ENCODE results near the gene GOLGA3.

Gene GOLGA3

GRCh38 chr12:132740652-132741051 lies 88.0 kb downstream of the GOLGA3 start:
- no peak overlapping the region for H3K27ac ChIP-seq (ENCODE audit: low read depth, low read length)
- no peak overlapping the region for H3K9ac ChIP-seq (ENCODE audit: low read length)
- H3K9me3 ChIP-seq (ENCODE audit: control insufficient read depth, insufficient read depth, low read depth, low read length) = no peaks in the 10 kb centered on the region
- H3K4me3 ChIP-seq (ENCODE audit: low read depth, low read length) = no peak overlapping the region
- no peaks in the 10 kb centered on the region for H3K4me1 ChIP-seq (ENCODE audit: control insufficient read depth, insufficient read depth, low read length)
- H3K27me3 ChIP-seq (ENCODE audit: control insufficient read depth, insufficient read depth, low read length) = no peaks in the 10 kb centered on the region
- H3K36me3 ChIP-seq (ENCODE audit: control insufficient read depth, insufficient read depth, low read length) = peaks cover 92% of the 10 kb centered on the region

GRCh38 chr12:132740313-132740646 lies 88.4 kb downstream of the GOLGA3 start:
- H3K9ac ChIP-seq (ENCODE audit: low read length) = no peak overlapping the region
- H3K4me1 ChIP-seq (ENCODE audit: control insufficient read depth, insufficient read depth, low read length) = no peaks in the 10 kb centered on the region
- H3K4me3 ChIP-seq (ENCODE audit: low read depth, low read length) = no peak overlapping the region
- peaks cover 92% of the 10 kb centered on the region for H3K36me3 ChIP-seq (ENCODE audit: control insufficient read depth, insufficient read depth, low read length)
- no peaks in the 10 kb centered on the region for H3K9me3 ChIP-seq (ENCODE audit: control insufficient read depth, insufficient read depth, low read depth, low read length)
- no peak overlapping the region for H3K27ac ChIP-seq (ENCODE audit: low read depth, low read length)
- H3K27me3 ChIP-seq (ENCODE audit: control insufficient read depth, insufficient read depth, low read length) = no peaks in the 10 kb centered on the region

GRCh38 chr12:132739600-132740312 lies 88.9 kb downstream of the GOLGA3 start:
- Histone ChIP-seq H3K36me3 (ENCODE audit: control insufficient read depth, insufficient read depth, low read length) (peaks cover 92% of the 10 kb centered on the region), H3K9ac (ENCODE audit: low read length) (no peak overlapping the region)

GRCh38 chr12:132736913-132737312 lies 91.8 kb downstream of the GOLGA3 start:
- Histone ChIP-seq H3K9me3 (ENCODE audit: control insufficient read depth, insufficient read depth, low read depth, low read length) (no peaks in the 10 kb centered on the region), H3K4me3 (ENCODE audit: low read depth, low read length) (no peak overlapping the region), H3K27ac (ENCODE audit: low read depth, low read length) (no peak overlapping the region), H3K4me1 (ENCODE audit: control insufficient read depth, insufficient read depth, low read length) (no peaks in the 10 kb centered on the region), H3K36me3 (ENCODE audit: control insufficient read depth, insufficient read depth, low read length) (peaks cover 94% of the 10 kb centered on the region), H3K9ac (ENCODE audit: low read length) (no peak overlapping the region), H3K27me3 (ENCODE audit: control insufficient read depth, insufficient read depth, low read length) (no peaks in the 10 kb centered on the region)

More at GRCh38 chr12:132739600-132740312, 88.9 kb downstream of the GOLGA3 start:
- no peak overlapping the region for H3K4me3 ChIP-seq (ENCODE audit: low read depth, low read length)
- no peak overlapping the region for H3K27ac ChIP-seq (ENCODE audit: low read depth, low read length)
- no peaks in the 10 kb centered on the region for H3K9me3 ChIP-seq (ENCODE audit: control insufficient read depth, insufficient read depth, low read depth, low read length)
- H3K27me3 ChIP-seq (ENCODE audit: control insufficient read depth, insufficient read depth, low read length) = no peaks in the 10 kb centered on the region
- no peaks in the 10 kb centered on the region for H3K4me1 ChIP-seq (ENCODE audit: control insufficient read depth, insufficient read depth, low read length)

GRCh38 chr12:132736378-132736777 lies 92.3 kb downstream of the GOLGA3 start:
- H3K9me3 ChIP-seq (ENCODE audit: control insufficient read depth, insufficient read depth, low read depth, low read length) = no peaks in the 10 kb centered on the region
- H3K36me3 ChIP-seq (ENCODE audit: control insufficient read depth, insufficient read depth, low read length) = peaks cover 94% of the 10 kb centered on the region
- no peak overlapping the region for H3K27ac ChIP-seq (ENCODE audit: low read depth, low read length)
- H3K27me3 ChIP-seq (ENCODE audit: control insufficient read depth, insufficient read depth, low read length) = no peaks in the 10 kb centered on the region
- no peak overlapping the region for H3K9ac ChIP-seq (ENCODE audit: low read length)
- no peaks in the 10 kb centered on the region for H3K4me1 ChIP-seq (ENCODE audit: control insufficient read depth, insufficient read depth, low read length)
- no peak overlapping the region for H3K4me3 ChIP-seq (ENCODE audit: low read depth, low read length)

GRCh38 chr12:132735496-132735895 lies 93.2 kb downstream of the GOLGA3 start:
- Histone ChIP-seq H3K27ac (ENCODE audit: low read depth, low read length) (no peak overlapping the region), H3K4me1 (ENCODE audit: control insufficient read depth, insufficient read depth, low read length) (no peaks in the 10 kb centered on the region), H3K27me3 (ENCODE audit: control insufficient read depth, insufficient read depth, low read length) (no peaks in the 10 kb centered on the region), H3K4me3 (ENCODE audit: low read depth, low read length) (no peak overlapping the region), H3K9me3 (ENCODE audit: control insufficient read depth, insufficient read depth, low read depth, low read length) (0 out of 2 replicates have a peak, but pooled peaks cover under 1% of the 10 kb centered on the region), H3K36me3 (ENCODE audit: control insufficient read depth, insufficient read depth, low read length) (peaks cover 94% of the 10 kb centered on the region), H3K9ac (ENCODE audit: low read length) (no peak overlapping the region)

GRCh38 chr12:132734206-132734605 lies 94.5 kb downstream of the GOLGA3 start:
- H3K36me3 ChIP-seq (ENCODE audit: control insufficient read depth, insufficient read depth, low read length) = peaks cover 91% of the 10 kb centered on the region
- H3K27me3 ChIP-seq (ENCODE audit: control insufficient read depth, insufficient read depth, low read length) = no peaks in the 10 kb centered on the region
- no peak overlapping the region for H3K4me3 ChIP-seq (ENCODE audit: low read depth, low read length)
- H3K27ac ChIP-seq (ENCODE audit: low read depth, low read length) = no peak overlapping the region
- H3K4me1 ChIP-seq (ENCODE audit: control insufficient read depth, insufficient read depth, low read length) = no peaks in the 10 kb centered on the region
- peaks cover 9% of the 10 kb centered on the region for H3K9me3 ChIP-seq (ENCODE audit: control insufficient read depth, insufficient read depth, low read depth, low read length)
- no peak overlapping the region for H3K9ac ChIP-seq (ENCODE audit: low read length)

GRCh38 chr12:132731574-132731973 lies 97.1 kb downstream of the GOLGA3 start:
- Histone ChIP-seq H3K9me3 (ENCODE audit: control insufficient read depth, insufficient read depth, low read depth, low read length) (peaks cover 9% of the 10 kb centered on the region), H3K4me3 (ENCODE audit: low read depth, low read length) (no peak overlapping the region), H3K27me3 (ENCODE audit: control insufficient read depth, insufficient read depth, low read length) (no peaks in the 10 kb centered on the region), H3K9ac (ENCODE audit: low read length) (no peak overlapping the region), H3K4me1 (ENCODE audit: control insufficient read depth, insufficient read depth, low read length) (no peaks in the 10 kb centered on the region), H3K36me3 (ENCODE audit: control insufficient read depth, insufficient read depth, low read length) (peaks cover 96% of the 10 kb centered on the region), H3K27ac (ENCODE audit: low read depth, low read length) (no peak overlapping the region)

GRCh38 chr12:132730353-132730752 lies 98.3 kb downstream of the GOLGA3 start:
- Histone ChIP-seq H3K9ac (ENCODE audit: low read length) (no peak overlapping the region), H3K27ac (ENCODE audit: low read depth, low read length) (no peak overlapping the region), H3K9me3 (ENCODE audit: control insufficient read depth, insufficient read depth, low read depth, low read length) (peaks cover 9% of the 10 kb centered on the region), H3K27me3 (ENCODE audit: control insufficient read depth, insufficient read depth, low read length) (no peaks in the 10 kb centered on the region), H3K36me3 (ENCODE audit: control insufficient read depth, insufficient read depth, low read length) (peaks cover 97% of the 10 kb centered on the region), H3K4me1 (ENCODE audit: control insufficient read depth, insufficient read depth, low read length) (no peaks in the 10 kb centered on the region), H3K4me3 (ENCODE audit: low read depth, low read length) (no peak overlapping the region)

- Histone ChIP-seq H3K4me1 (ENCODE audit: control insufficient read depth, insufficient read depth, low read length) (no peaks in the 10 kb centered on the region), H3K9me3 (ENCODE audit: control insufficient read depth, insufficient read depth, low read depth, low read length) (peaks cover 9% of the 10 kb centered on the region), H3K4me3 (ENCODE audit: low read depth, low read length) (no peak overlapping the region), H3K36me3 (ENCODE audit: control insufficient read depth, insufficient read depth, low read length) (peaks cover 97% of the 10 kb centered on the region), H3K27me3 (ENCODE audit: control insufficient read depth, insufficient read depth, low read length) (no peaks in the 10 kb centered on the region), H3K9ac (ENCODE audit: low read length) (no peak overlapping the region), H3K27ac (ENCODE audit: low read depth, low read length) (no peak overlapping the region)
These were observed 98.9 kb downstream of the GOLGA3 start for GRCh38 chr12:132729541-132730320.

- peaks cover 97% of the 10 kb centered on the region for H3K36me3 ChIP-seq (ENCODE audit: control insufficient read depth, insufficient read depth, low read length)
- peaks cover 9% of the 10 kb centered on the region for H3K9me3 ChIP-seq (ENCODE audit: control insufficient read depth, insufficient read depth, low read depth, low read length)
- H3K4me3 ChIP-seq (ENCODE audit: low read depth, low read length) = no peak overlapping the region
- H3K9ac ChIP-seq (ENCODE audit: low read length) = no peak overlapping the region
- no peaks in the 10 kb centered on the region for H3K27me3 ChIP-seq (ENCODE audit: control insufficient read depth, insufficient read depth, low read length)
- H3K27ac ChIP-seq (ENCODE audit: low read depth, low read length) = no peak overlapping the region
- H3K4me1 ChIP-seq (ENCODE audit: control insufficient read depth, insufficient read depth, low read length) = no peaks in the 10 kb centered on the region
These were observed 100.2 kb downstream of the GOLGA3 start for GRCh38 chr12:132728502-132728901.

Measured in HUES6 (cell line).